EH (cell line): Measurements from ENCODE around the gene RNF150.
"Not testable (repeated sequence)": the region's sequence is repeated elsewhere in the genome, so short reads cannot be mapped to it uniquely, and the experiment has no call there.

Source experiments
- DNase-seq: peaks from one replicate; pipeline ENCODE4 v3.0.0-alpha.2; 2015; ENCODE audit warnings: low read depth

RNF150 gene

GRCh38 chr4:140816806-140817510 is 316.3 kb downstream of the RNF150 start:
- no peak for DNase-seq

GRCh38 chr4:140813804-140814203 is 319.5 kb downstream of the RNF150 start:
- no peak for DNase-seq

GRCh38 chr4:140812916-140813315 is 320.4 kb downstream of the RNF150 start:
- no peak for DNase-seq

GRCh38 chr4:140811429-140811828 is 321.8 kb downstream of the RNF150 start:
- DNase-seq: no peak

GRCh38 chr4:140810591-140811169 is 322.6 kb downstream of the RNF150 start:
- not testable (repeated sequence) for DNase-seq
